ENCODE measurements around the gene WBP2. TPM values are rescaled to one million over a fixed set of nuclear protein-coding genes. Genes with fewer than 3 reads are reported as not detected.

Gene WBP2
- total and polyA plus RNA-seq, 10 of the 15 experiments (the other 5 are each of a cell fraction or from before 2014, with no cell fraction given): 1.5 to 57.3 (median 27.5) TPM

- peak within 1 kb of the TSS; percentile 72 for H3K27ac ChIP-seq (ENCODE audit: control insufficient read depth, insufficient read depth)
- FAIRE-seq: no peak
- WGBS (ENCODE audit: insufficient coverage, insufficient replicate concordance, low lambda C conversion rate, missing lambda C conversion rate): 2% methylated on average over 50 of the region's 102 CpGs
- peak in 1 of 2 experiments; percentile 19; a peak in 1 of 3 replicates for TF ChIP-seq EGR1 (IDR thresholded peaks at IDR 0.05; ENCODE audit: borderline replicate concordance in 1 of 2, low read depth in 2 of 2, low read length in 2 of 2)
- TF ChIP-seq ZNF207 (IDR thresholded peaks at IDR 0.05; ENCODE audit: borderline replicate concordance): no peak
- TF ChIP-seq SMC3 (IDR thresholded peaks at IDR 0.05; ENCODE audit: borderline replicate concordance, low read length): peak; percentile 22; the same call in 1 of the 2 replicates
- peak; percentile 89 for TF ChIP-seq DPF2 (IDR thresholded peaks at IDR 0.05)
- TF ChIP-seq CTCF (IDR thresholded peaks at IDR 0.05 in 2 of 3, conservative IDR thresholded peaks at IDR 0.05 in 1 of 3; ENCODE audit: control insufficient read depth in 2 of 3, extremely low read depth in 1 of 3, insufficient read depth in 1 of 3, low read depth in 3 of 3, low read length in 3 of 3): peak; percentile 27 to 74 (median 39); a peak in 4 of 6 replicates
- TF ChIP-seq NR2F1 (conservative IDR thresholded peaks at IDR 0.05): peak; percentile 62
- 0 out of 2 replicates have a peak, but pooled peaks have one; percentile 21 for TF ChIP-seq CBFB (IDR thresholded peaks at IDR 0.05; ENCODE audit: low read depth)
- peak; percentile 65; the same call in 1 of the 3 replicates for TF ChIP-seq POU2F2 (IDR thresholded peaks at IDR 0.05; ENCODE audit: borderline replicate concordance, low read depth, low read length)
- no peak for TF ChIP-seq BMI1 (IDR thresholded peaks at IDR 0.05; ENCODE audit: borderline replicate concordance)
- TF ChIP-seq BACH1 (IDR thresholded peaks at IDR 0.05; ENCODE audit: borderline replicate concordance): peak; percentile 95
- TF ChIP-seq MYC (IDR thresholded peaks at IDR 0.05; ENCODE audit: insufficient read depth, insufficient read length, insufficient replicate concordance, low read length, severe bottlenecking): no peak
- TF ChIP-seq LARP7 (IDR thresholded peaks at IDR 0.05): peak; percentile 98
- no peak for TF ChIP-seq NBN (IDR thresholded peaks at IDR 0.05)
- TF ChIP-seq NKRF (conservative IDR thresholded peaks at IDR 0.05): peak; percentile 77
- TF ChIP-seq MAX (IDR thresholded peaks at IDR 0.05; ENCODE audit: low read depth, low read length): no peak; the same call in 1 of the 2 replicates
- TF ChIP-seq POLR2A (IDR thresholded peaks at IDR 0.05; ENCODE audit: low read depth, low read length): peak; percentile 93
- 0 out of 2 replicates have a peak, but pooled peaks have one; percentile 38 for TF ChIP-seq SMAD5 (IDR thresholded peaks at IDR 0.05; ENCODE audit: low read depth)
- TF ChIP-seq RAD21 (IDR thresholded peaks at IDR 0.05; ENCODE audit: insufficient read depth, low read depth, low read length): peak; percentile 38; the same call in 1 of the 2 replicates
Observed at GRCh38 chr17:75896415-75897159, 41.5 kb upstream of the WBP2 start, which contains the start of gene TRIM65. Gene TRIM65, minus strand, starts transcription at chr17:75896951. Its CDS starts 14 bp downstream, at chr17:75896937.

More at GRCh38 chr17:75896415-75897159, 41.5 kb upstream of the WBP2 start, which contains the start of gene TRIM65:
- peak; percentile 91 for ATAC-seq
- in situ Hi-C loops (cut with MboI): no loop called here
- DNase-seq (ENCODE audit: low read depth, low spot score): no peak
- ChIA-PET CTCF (interaction anchor here (0.7 to 4.8 kb wide), 24 partner anchors 9 to 143 kb away, joined by 3 to 43 read pairs (median 4); partner anchors contain the start of genes GALK1, TRIM47 and WBP2), RAD21 (ENCODE audit: unreplicated experiment) (interaction anchor here (0.7 to 4.5 kb wide), 9 partner anchors 21 to 144 kb away, joined by 3 to 32 read pairs (median 11); partner anchors contain the start of genes GALK1, UNC13D and WBP2), SMC1A (ENCODE audit: uncharacterized antibody, unreplicated experiment) (interaction anchor here (1.0 to 1.9 kb wide), 13 partner anchors 18 to 368 kb away, joined by 3 to 8 read pairs (median 4); partner anchors contain the start of genes TRIM47 and UBALD2), POLR2A (interaction anchor here (0.6 to 2.8 kb wide), 13 partner anchors 9 to 175 kb away, joined by 3 to 19 read pairs (median 5); partner anchors contain the start of genes ACOX1, TEN1, TRIM47 and UNK)
- Histone ChIP-seq H3K36me3 (ENCODE audit: control insufficient read depth in 2 of 2, insufficient read depth in 2 of 2, low read length in 1 of 2) (peaks cover 10 to 15% of the 10 kb centered on the region in 2 experiments; a peak in 3 of 4 replicates), H3K4me1 (ENCODE audit: control insufficient read depth, insufficient read depth, low read length) (peaks cover 6% of the 10 kb centered on the region), H3K79me2 (ENCODE audit: control insufficient read depth, insufficient read depth, low read length) (peaks cover 15% of the 10 kb centered on the region), H3K9ac (ENCODE audit: control insufficient read depth, insufficient read depth, low read length) (peak within 1 kb of the TSS; percentile 82), H3K4me3 (peak within 1 kb of the TSS; percentile 89), H3K27me3 (replicated peaks in 1 of 2; ENCODE audit: control insufficient read depth in 2 of 2, insufficient read depth in 2 of 2, low read length in 1 of 2) (no peaks in the 10 kb centered on the region), H4K20me1 (ENCODE audit: control insufficient read depth, insufficient read depth) (no peaks in the 10 kb centered on the region), H3K4me2 (ENCODE audit: control insufficient read depth, insufficient read depth) (peak within 1 kb of the TSS; percentile 64), H2AFZ (ENCODE audit: control insufficient read depth, low read depth, low read length) (peak within 1 kb of the TSS; percentile 94), H3K9me3 (replicated peaks; ENCODE audit: control insufficient read depth, insufficient read depth, low read length) (no peaks in the 10 kb centered on the region)
- no TSS peak for BruUV-seq (replicated peaks)
- intact Hi-C loops (cut with micrococcal nuclease; ENCODE audit: unreplicated experiment): loop anchor here (2.0 to 5.0 kb wide), 3 partner anchors 18 to 119 kb away; partner anchors contain the start of genes TRIM47 and WBP2

All from GM12878 (cell line).